ENCODE results near the gene RMND1. TPM values are rescaled to one million over a fixed set of nuclear protein-coding genes. Genes with fewer than 3 reads are reported as not detected.

Gene RMND1
- total RNA-seq, 4 donors from 2014 or later, result 25.8 to 32.6 (median 28.8) TPM

- no peak for TF ChIP-seq CTCF (IDR thresholded peaks at IDR 0.05; ENCODE audit: low read depth)
Measured at GRCh38 chr6:151413372-151414145, 38.4 kb downstream of the RMND1 start.

- no peak for TF ChIP-seq CTCF (IDR thresholded peaks at IDR 0.05; ENCODE audit: low read depth)
Measured at GRCh38 chr6:151412909-151413308, 39.0 kb downstream of the RMND1 start.

- no peak for TF ChIP-seq CTCF (IDR thresholded peaks at IDR 0.05; ENCODE audit: low read depth)
Measured at GRCh38 chr6:151409679-151410078, 42.2 kb downstream of the RMND1 start.

- no peak for TF ChIP-seq CTCF (IDR thresholded peaks at IDR 0.05; ENCODE audit: low read depth)
Measured at GRCh38 chr6:151409260-151409659, 42.7 kb downstream of the RMND1 start.

- TF ChIP-seq CTCF (IDR thresholded peaks at IDR 0.05; ENCODE audit: low read depth), result no peak
Measured at GRCh38 chr6:151408858-151409257, 43.1 kb downstream of the RMND1 start.

- no peak for TF ChIP-seq CTCF (IDR thresholded peaks at IDR 0.05; ENCODE audit: low read depth)
Measured at GRCh38 chr6:151403919-151404308, 48.0 kb downstream of the RMND1 start.

- no peak for TF ChIP-seq CTCF (IDR thresholded peaks at IDR 0.05; ENCODE audit: low read depth)
Measured at GRCh38 chr6:151402228-151402627, 49.7 kb downstream of the RMND1 start.

Measured in subcutaneous adipose tissue (tissue), 4 donors.